ENCODE measurements around the gene CLPTM1. TPM values are rescaled to one million over a fixed set of nuclear protein-coding genes. Genes with fewer than 3 reads are reported as not detected.

Gene CLPTM1
- total and polyA plus RNA-seq, 12 donors, result 67.8 to 306 (median 244) TPM

DNA sequence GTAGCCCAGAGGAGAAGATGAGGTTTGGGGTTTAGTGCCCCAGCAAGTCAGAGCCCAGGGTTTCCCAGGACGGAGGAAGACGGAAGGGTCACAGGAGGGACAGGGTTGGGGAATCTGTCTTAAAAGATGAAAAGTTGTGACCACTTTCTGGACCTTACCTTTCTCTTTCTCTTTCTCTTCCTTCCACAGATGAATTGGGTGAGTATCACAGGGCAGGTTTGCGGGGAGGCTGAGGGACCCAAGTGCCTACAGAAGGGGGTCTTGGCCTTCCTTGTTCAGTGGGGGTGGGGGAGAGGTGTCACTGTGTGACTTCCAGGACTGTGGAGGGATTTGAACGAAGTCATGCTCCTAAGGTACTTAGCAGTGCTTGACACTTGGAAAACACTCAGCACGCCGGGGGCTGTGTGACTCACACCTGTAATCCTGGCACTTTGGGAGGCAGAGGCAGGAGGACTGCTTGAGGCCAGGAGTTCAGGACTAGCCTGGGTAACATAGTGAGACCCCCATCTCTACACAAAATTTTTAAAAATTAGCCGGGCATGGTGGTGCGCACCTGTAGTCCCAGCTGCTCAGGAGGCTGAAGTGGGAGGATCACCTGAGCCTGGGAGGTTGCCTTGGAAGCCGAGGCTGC, 54.6 kb downstream of the CLPTM1 start:
- TF ChIP-seq, protein P1, sequence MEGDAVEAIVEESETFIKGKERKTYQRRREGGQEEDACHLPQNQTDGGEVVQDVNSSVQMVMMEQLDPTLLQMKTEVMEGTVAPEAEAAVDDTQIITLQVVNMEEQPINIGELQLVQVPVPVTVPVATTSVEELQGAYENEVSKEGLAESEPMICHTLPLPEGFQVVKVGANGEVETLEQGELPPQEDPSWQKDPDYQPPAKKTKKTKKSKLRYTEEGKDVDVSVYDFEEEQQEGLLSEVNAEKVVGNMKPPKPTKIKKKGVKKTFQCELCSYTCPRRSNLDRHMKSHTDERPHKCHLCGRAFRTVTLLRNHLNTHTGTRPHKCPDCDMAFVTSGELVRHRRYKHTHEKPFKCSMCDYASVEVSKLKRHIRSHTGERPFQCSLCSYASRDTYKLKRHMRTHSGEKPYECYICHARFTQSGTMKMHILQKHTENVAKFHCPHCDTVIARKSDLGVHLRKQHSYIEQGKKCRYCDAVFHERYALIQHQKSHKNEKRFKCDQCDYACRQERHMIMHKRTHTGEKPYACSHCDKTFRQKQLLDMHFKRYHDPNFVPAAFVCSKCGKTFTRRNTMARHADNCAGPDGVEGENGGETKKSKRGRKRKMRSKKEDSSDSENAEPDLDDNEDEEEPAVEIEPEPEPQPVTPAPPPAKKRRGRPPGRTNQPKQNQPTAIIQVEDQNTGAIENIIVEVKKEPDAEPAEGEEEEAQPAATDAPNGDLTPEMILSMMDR (IDR thresholded peaks at IDR 0.05), result no peak
- no peak for TF ChIP-seq POLR2A (IDR thresholded peaks at IDR 0.05)
- no peak for DNase-seq
- no peak overlapping the region for H3K27ac ChIP-seq
- whole genome bisulfite sequencing, 4 donors, result 85 to 96% (median 92%) methylated on average over 6 to 9 of the region's 9 CpGs
- H3K27me3 ChIP-seq, result no peaks in the 10 kb centered on the region
- H3K4me1 ChIP-seq (replicated peaks in 1 of 2), result no peaks in the 10 kb centered on the region
- H3K4me3 ChIP-seq, result no peak overlapping the region
- peaks cover 0 to 6% of the 10 kb centered on the region in 2 donors for H3K36me3 ChIP-seq (replicated peaks in 1 of 2)
- intact Hi-C loops (cut with DNase I), result loop anchor here in 1 of 2 donors (10.0 kb wide), 1 partner anchor 345 kb away; no protein-coding TSS in a partner anchor
- no peaks in the 10 kb centered on the region for H3K9me3 ChIP-seq (replicated peaks in 1 of 3)

DNA sequence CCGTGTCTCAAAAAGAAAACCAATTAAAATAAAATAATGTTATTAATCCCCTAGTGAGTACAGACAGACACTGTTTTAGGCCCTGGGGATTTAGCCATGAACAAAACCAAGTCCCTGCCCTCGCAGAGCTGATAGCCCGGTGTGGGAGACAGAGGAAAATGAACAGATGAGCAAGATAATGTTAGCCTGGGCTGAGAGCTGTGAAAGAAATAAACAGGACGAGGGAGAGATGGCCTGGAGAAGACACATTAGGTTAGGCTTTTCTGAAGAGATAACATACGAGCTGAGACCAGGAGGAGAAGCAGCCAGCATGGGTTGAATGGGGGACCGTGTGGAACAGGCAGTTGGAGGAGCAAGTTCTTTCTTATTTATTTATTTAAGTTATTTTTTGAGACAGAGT, 55.1 kb downstream of the CLPTM1 start:
- H3K27ac ChIP-seq, result no peak overlapping the region
- H3K9me3 ChIP-seq (replicated peaks in 1 of 3), result no peaks in the 10 kb centered on the region
- intact Hi-C loops (cut with DNase I), result loop anchor here in 1 of 2 donors (10.0 kb wide), 1 partner anchor 344 kb away; no protein-coding TSS in a partner anchor
- no peak for DNase-seq
- H3K36me3 ChIP-seq (replicated peaks in 1 of 2), result peaks cover 0 to 6% of the 10 kb centered on the region in 2 donors
- no peaks in the 10 kb centered on the region for H3K4me1 ChIP-seq (replicated peaks in 1 of 2)
- H3K4me3 ChIP-seq, result no peak overlapping the region
- TF ChIP-seq, protein P1 (IDR thresholded peaks at IDR 0.05), result no peak
- TF ChIP-seq POLR2A (IDR thresholded peaks at IDR 0.05), result no peak
- H3K27me3 ChIP-seq, result no peaks in the 10 kb centered on the region
- 75 to 79% (median 76%) methylated on average over 6 of the region's 6 CpGs for WGBS, 4 donors

DNA sequence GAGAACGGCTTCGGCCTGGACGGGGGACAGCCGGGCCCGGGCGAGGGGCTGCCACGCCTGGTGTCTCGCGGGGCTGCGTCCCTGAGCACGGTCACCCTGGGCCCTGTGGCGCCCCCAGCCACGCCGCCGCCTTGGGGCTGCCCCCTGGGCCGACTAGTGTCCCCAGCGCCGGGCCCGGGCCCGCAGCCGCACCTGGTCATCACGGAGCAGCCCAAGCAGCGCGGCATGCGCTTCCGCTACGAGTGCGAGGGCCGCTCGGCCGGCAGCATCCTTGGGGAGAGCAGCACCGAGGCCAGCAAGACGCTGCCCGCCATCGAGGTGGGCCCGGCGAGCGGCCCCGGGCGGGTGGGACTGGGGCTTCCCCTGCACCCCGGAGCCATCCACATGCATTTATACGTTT, 56.8 kb downstream of the CLPTM1 start:
- intact Hi-C loops (cut with DNase I), result loop anchor here in 1 of 2 donors (10.0 kb wide), 1 partner anchor 343 kb away; no protein-coding TSS in a partner anchor
- WGBS, 4 donors, result 94 to 96% (median 95%) methylated on average over 17 to 42 of the region's 42 CpGs
- DNase-seq, result no peak

More for the DNA sequence above, 56.8 kb downstream of the CLPTM1 start:
- TF ChIP-seq, protein P1 (IDR thresholded peaks at IDR 0.05), result no peak
- no peak for TF ChIP-seq POLR2A (IDR thresholded peaks at IDR 0.05)
- Histone ChIP-seq H3K36me3 (replicated peaks in 1 of 2) (peaks cover 0 to 6% of the 10 kb centered on the region in 2 donors), H3K27me3 (no peaks in the 10 kb centered on the region), H3K4me1 (replicated peaks in 1 of 2) (peaks cover 0 to under 1% of the 10 kb centered on the region in 2 donors), H3K9me3 (replicated peaks in 1 of 3) (no peaks in the 10 kb centered on the region), H3K4me3 (no peak overlapping the region), H3K27ac (no peak overlapping the region)

Data from adrenal gland (tissue), 12 donors.